ENCODE results near the gene BCAT1.

- TF ChIP-seq CTCF (IDR thresholded peaks at IDR 0.05) (no peak), POLR2A (IDR thresholded peaks at IDR 0.05) (no peak), POLR2AphosphoS5 (IDR thresholded peaks at IDR 0.05) (peak; percentile 29)
Measured at GRCh38 chr12:24840046-24840800, 108.7 kb downstream of the BCAT1 start.
